GM13976 (cell line): ENCODE measurements around the gene TTLL5.

Source experiments
- DNase-seq: peaks from one replicate; pipeline ENCODE4 v3.0.0; 2012; ENCODE audit warnings: low spot score
- in situ Hi-C: fragments of 300-500 bp; cut with MboI; formaldehyde crosslinking; loops from one replicate; pipeline ENCODE4 v1.12.0; 2022; ENCODE audit warnings: low sequenced_read_pairs, mixed read lengths, inconsistent platforms; ENCODE audit not compliant: unreplicated experiment
- TF ChIP-seq, protein P1 (sequence below): IDR thresholded peaks from 2 replicates; pipeline ENCODE4 v1.5.1; 2012; ENCODE audit warnings: borderline replicate concordance, mild to moderate bottlenecking; ENCODE audit not compliant: insufficient read depth; ENCODE audit errors: extremely low read depth, missing control alignments, control extremely low read depth

Gene TTLL5, protein sequence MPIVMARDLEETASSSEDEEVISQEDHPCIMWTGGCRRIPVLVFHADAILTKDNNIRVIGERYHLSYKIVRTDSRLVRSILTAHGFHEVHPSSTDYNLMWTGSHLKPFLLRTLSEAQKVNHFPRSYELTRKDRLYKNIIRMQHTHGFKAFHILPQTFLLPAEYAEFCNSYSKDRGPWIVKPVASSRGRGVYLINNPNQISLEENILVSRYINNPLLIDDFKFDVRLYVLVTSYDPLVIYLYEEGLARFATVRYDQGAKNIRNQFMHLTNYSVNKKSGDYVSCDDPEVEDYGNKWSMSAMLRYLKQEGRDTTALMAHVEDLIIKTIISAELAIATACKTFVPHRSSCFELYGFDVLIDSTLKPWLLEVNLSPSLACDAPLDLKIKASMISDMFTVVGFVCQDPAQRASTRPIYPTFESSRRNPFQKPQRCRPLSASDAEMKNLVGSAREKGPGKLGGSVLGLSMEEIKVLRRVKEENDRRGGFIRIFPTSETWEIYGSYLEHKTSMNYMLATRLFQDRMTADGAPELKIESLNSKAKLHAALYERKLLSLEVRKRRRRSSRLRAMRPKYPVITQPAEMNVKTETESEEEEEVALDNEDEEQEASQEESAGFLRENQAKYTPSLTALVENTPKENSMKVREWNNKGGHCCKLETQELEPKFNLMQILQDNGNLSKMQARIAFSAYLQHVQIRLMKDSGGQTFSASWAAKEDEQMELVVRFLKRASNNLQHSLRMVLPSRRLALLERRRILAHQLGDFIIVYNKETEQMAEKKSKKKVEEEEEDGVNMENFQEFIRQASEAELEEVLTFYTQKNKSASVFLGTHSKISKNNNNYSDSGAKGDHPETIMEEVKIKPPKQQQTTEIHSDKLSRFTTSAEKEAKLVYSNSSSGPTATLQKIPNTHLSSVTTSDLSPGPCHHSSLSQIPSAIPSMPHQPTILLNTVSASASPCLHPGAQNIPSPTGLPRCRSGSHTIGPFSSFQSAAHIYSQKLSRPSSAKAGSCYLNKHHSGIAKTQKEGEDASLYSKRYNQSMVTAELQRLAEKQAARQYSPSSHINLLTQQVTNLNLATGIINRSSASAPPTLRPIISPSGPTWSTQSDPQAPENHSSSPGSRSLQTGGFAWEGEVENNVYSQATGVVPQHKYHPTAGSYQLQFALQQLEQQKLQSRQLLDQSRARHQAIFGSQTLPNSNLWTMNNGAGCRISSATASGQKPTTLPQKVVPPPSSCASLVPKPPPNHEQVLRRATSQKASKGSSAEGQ (N-terminal part only)

DNA sequence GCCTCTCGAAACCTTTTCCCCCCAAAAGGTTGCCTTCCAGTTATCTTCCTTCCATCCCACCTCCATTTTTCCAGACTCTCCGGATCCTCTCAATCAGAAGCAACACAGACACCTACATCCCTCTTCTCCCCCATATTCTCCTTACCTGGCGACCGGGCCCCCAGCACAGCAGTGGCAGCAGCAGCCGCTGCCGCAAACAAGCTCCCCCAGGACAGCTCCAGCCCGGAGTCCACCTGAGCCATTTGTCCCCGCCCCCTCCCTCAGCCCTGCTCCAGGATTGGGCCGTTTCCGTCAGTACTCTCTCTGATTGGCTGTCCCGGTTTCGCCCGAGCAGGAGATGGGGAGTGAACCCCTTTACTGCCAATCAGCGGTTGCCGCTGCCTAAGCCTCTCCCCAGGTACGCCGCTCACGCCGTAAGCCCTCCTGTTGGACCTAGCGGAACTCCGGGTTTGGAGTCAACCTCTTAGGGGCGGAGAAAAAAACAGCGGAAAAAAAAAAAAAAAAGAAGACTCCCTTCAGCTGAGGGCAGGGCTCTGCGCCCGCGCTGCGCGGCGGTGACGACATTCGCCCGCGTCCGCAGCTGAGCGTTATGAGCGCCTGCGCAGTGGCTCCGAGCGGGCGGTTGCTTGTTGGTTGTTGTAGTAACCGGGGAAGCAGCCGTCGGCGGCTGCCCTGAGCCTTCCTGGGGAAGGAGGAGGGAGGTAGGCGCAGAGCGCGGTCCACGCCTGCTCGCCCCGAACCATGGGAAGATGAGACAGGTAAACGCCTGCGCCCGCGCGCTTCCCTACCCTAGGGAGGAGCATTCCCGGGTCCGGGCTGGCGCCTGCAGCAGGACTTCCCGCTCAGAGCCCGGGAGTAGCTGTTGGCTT is at the start of gene TTLL5, which contains the start of gene ERG28:
Gene TTLL5, plus strand, starts transcription at position 617 of the 869 bp plus-strand sequence. CDS start 1,904 bp downstream, outside the sequence.
Gene ERG28, minus strand, starts transcription at position 247 of the 869 bp plus-strand sequence. CDS start 3,374 bp downstream, outside the sequence.
- peak; percentile 97 for DNase-seq
- TF ChIP-seq, protein P1, sequence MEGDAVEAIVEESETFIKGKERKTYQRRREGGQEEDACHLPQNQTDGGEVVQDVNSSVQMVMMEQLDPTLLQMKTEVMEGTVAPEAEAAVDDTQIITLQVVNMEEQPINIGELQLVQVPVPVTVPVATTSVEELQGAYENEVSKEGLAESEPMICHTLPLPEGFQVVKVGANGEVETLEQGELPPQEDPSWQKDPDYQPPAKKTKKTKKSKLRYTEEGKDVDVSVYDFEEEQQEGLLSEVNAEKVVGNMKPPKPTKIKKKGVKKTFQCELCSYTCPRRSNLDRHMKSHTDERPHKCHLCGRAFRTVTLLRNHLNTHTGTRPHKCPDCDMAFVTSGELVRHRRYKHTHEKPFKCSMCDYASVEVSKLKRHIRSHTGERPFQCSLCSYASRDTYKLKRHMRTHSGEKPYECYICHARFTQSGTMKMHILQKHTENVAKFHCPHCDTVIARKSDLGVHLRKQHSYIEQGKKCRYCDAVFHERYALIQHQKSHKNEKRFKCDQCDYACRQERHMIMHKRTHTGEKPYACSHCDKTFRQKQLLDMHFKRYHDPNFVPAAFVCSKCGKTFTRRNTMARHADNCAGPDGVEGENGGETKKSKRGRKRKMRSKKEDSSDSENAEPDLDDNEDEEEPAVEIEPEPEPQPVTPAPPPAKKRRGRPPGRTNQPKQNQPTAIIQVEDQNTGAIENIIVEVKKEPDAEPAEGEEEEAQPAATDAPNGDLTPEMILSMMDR, result no peak
- in situ Hi-C loops, result no loop called here

DNA sequence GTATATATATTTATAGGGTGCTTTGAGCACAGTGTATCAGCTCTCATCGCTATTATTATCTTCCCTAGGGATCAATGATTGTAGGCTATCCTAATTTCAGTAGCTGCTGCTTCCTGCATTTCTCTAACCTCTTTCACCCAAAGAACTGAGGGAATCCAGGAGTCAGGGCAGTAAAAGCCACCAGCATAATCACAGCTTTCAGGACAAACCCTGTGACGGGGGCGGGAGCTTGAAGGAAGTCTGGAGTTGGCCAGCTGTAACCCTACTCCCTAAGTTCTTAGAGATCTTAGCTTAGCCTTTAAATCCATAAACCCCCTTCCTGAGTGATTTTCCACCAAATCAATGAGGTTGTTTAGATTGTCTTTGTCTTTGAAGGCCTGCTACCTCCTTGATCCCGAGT is 48.9 kb upstream of the TTLL5 start:
- in situ Hi-C loops, result no loop called here
- TF ChIP-seq, protein P1, result no peak

DNA sequence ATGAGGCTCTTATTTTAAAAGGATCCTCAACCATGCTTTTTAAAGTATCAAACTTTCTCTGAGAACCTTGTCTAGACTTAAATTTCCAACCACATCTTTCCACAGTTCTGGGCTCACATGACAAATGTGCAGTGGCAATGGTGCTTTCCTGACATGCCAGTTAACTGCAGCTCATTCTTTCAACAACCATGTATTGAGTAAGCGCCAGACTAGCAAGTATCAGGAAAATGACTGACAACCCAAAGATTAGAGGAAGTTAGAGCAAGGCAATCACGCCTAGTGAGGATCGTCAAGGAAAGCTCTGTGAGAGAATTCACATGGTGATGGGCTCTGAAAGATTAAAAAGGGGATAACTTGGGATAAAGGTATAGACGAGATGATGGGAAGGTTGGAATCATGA is 46.9 kb upstream of the TTLL5 start:
- no peak for DNase-seq
- in situ Hi-C loops, result no loop called here

More for the DNA sequence above, 48.9 kb upstream of the TTLL5 start:
- no peak for DNase-seq

DNA sequence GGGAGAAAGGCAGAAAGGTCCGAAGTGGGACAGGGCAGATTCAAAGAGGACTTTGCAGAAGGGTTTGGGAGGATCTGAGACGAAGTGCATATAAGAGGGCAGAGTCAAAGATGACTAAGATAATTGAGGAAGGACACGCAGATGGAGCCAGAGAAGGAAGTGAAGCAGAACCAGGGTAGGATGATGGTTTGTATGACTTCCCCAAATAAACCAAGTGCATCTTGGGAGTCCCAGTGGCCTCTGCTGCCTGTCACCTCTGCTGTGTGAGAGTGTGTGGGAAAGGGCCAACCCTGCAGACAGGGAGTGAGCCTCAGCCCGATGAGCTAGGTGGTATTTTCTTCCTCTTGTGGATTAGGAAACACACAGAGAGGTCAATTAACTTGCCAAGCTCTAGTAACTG is 45.8 kb upstream of the TTLL5 start:
- TF ChIP-seq, protein P1, result no peak
- in situ Hi-C loops, result no loop called here
- DNase-seq, result peak; percentile 26

More for the DNA sequence above, 46.9 kb upstream of the TTLL5 start:
- TF ChIP-seq, protein P1, result no peak

DNA sequence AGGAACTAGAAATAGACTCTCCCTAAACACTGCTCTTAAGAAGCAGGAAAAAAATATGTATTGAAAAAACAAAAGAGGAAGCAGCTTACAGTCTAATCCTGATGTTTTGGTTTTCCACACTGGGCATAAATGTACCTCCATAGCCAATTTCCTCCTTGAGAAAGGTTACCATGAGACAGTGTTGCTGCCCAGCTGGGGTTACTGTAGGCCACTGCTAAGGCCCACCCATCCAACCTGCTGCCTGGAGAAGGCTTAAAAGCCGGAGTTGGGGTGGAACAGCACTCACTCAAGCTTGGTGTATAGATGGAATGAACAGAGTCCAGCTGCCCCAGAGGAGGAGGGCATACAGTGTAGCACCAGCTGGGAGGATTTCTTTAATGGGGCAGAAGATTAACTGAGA is 41.5 kb upstream of the TTLL5 start:
- DNase-seq, result no peak
- in situ Hi-C loops, result no loop called here
- TF ChIP-seq, protein P1, result no peak
